Body of pancreas (tissue), 4 donors: ENCODE data around the gene WDR18.

ENCODE experiments used
- CTCF ChIP-seq, 7 experiments: fragments of 450-650 bp in 4 of 7; fragments of 200-600 bp in 3 of 7; sonication (generic) in 3 of 7; IDR thresholded peaks; one replicate each; pipeline ENCODE4 v1.5.1; 2016 to 2019; ENCODE audit warnings: antibody characterized with exemption in 7 of 7
- POLR2A ChIP-seq, 3 donors: fragments of 450-650 bp; IDR thresholded peaks; one replicate each; pipeline ENCODE4 v1.6.1; 2016; ENCODE audit warnings: antibody characterized with exemption in 3 of 3, mild to moderate bottlenecking in 2 of 3

- TF ChIP-seq CTCF (IDR thresholded peaks at IDR 0.05) (no peak), POLR2A (IDR thresholded peaks at IDR 0.05) (no peak)
Measured at GRCh38 chr19:1019616-1019961, 35.4 kb downstream of the WDR18 start.
